ENCODE results near the gene FANCL.

- TF ChIP-seq MITF (IDR thresholded peaks at IDR 0.05) (no peak), ZSCAN29 (IDR thresholded peaks at IDR 0.05) (no peak), ZNF655 (CRISPR knock-in tag; IDR thresholded peaks at IDR 0.05) (no peak), EZH2 (IDR thresholded peaks at IDR 0.05; ENCODE audit: borderline replicate concordance, low read depth, low read length) (no peak), VEZF1 (CRISPR knock-in tag; IDR thresholded peaks at IDR 0.05) (no peak), TAF1 (IDR thresholded peaks at IDR 0.05; ENCODE audit: control insufficient read depth, extremely low read depth, insufficient read depth, low read length, severe bottlenecking) (no peak), CEBPB (tag; IDR thresholded peaks at IDR 0.05) (no peak), SP1 (CRISPR knock-in tag; IDR thresholded peaks at IDR 0.05) (no peak), BRCA1 (IDR thresholded peaks at IDR 0.05) (no peak), BRCA1 (CRISPR knock-in tag; IDR thresholded peaks at IDR 0.05) (no peak)
- TF ChIP-seq, protein P1, sequence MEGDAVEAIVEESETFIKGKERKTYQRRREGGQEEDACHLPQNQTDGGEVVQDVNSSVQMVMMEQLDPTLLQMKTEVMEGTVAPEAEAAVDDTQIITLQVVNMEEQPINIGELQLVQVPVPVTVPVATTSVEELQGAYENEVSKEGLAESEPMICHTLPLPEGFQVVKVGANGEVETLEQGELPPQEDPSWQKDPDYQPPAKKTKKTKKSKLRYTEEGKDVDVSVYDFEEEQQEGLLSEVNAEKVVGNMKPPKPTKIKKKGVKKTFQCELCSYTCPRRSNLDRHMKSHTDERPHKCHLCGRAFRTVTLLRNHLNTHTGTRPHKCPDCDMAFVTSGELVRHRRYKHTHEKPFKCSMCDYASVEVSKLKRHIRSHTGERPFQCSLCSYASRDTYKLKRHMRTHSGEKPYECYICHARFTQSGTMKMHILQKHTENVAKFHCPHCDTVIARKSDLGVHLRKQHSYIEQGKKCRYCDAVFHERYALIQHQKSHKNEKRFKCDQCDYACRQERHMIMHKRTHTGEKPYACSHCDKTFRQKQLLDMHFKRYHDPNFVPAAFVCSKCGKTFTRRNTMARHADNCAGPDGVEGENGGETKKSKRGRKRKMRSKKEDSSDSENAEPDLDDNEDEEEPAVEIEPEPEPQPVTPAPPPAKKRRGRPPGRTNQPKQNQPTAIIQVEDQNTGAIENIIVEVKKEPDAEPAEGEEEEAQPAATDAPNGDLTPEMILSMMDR (IDR thresholded peaks at IDR 0.05 in 2 of 3, conservative IDR thresholded peaks at IDR 0.05 in 1 of 3; ENCODE audit: insufficient read depth in 2 of 3, low read depth in 1 of 3, low read length in 3 of 3) = no peak
Observed at GRCh38 chr2:58228299-58228698, 12.8 kb downstream of the FANCL start.

Data from K562 (cell line).